ENCODE results near the gene TFG.

The TFG gene

GRCh38 chr3:100761211-100761942 lies 52.1 kb downstream of the TFG start:
- no peak for DNase-seq (ENCODE audit: low read depth in 1 of 2, low spot score in 1 of 2)
- no peaks in the 10 kb centered on the region for H3K27me3 ChIP-seq (ENCODE audit: insufficient read depth, poor library complexity, severe bottlenecking)
- no peak overlapping the region for H3K4me3 ChIP-seq (replicated peaks; ENCODE audit: insufficient read depth, low read length)
- TF ChIP-seq POLR2AphosphoS5 (IDR thresholded peaks at IDR 0.05; ENCODE audit: low read depth) (no peak), GABPA (IDR thresholded peaks at IDR 0.05; ENCODE audit: low read depth) (no peak), SPI1 (IDR thresholded peaks at IDR 0.05; ENCODE audit: borderline replicate concordance, low read depth) (no peak), CTCF (IDR thresholded peaks at IDR 0.05; ENCODE audit: insufficient read depth, low read length) (no peak)
- H3K27ac ChIP-seq (replicated peaks), result no peak overlapping the region

GRCh38 chr3:100761951-100762350 lies 52.7 kb downstream of the TFG start:
- TF ChIP-seq SPI1 (IDR thresholded peaks at IDR 0.05; ENCODE audit: borderline replicate concordance, low read depth) (no peak), CTCF (IDR thresholded peaks at IDR 0.05; ENCODE audit: insufficient read depth, low read length) (no peak), REST (IDR thresholded peaks at IDR 0.05; ENCODE audit: insufficient replicate concordance, low read depth) (no peak), GABPA (IDR thresholded peaks at IDR 0.05; ENCODE audit: low read depth) (no peak), POLR2AphosphoS5 (IDR thresholded peaks at IDR 0.05; ENCODE audit: low read depth) (no peak)
- DNase-seq (ENCODE audit: low read depth in 1 of 2, low spot score in 1 of 2), result no peak
- no peak overlapping the region for H3K27ac ChIP-seq (replicated peaks)
- H3K27me3 ChIP-seq (ENCODE audit: insufficient read depth, poor library complexity, severe bottlenecking), result no peaks in the 10 kb centered on the region
- H3K4me3 ChIP-seq (replicated peaks; ENCODE audit: insufficient read depth, low read length), result no peak overlapping the region

- DNase-seq (ENCODE audit: low read depth in 1 of 2, low spot score in 1 of 2), result no peak
- TF ChIP-seq GABPA (IDR thresholded peaks at IDR 0.05; ENCODE audit: low read depth) (no peak), SPI1 (IDR thresholded peaks at IDR 0.05; ENCODE audit: borderline replicate concordance, low read depth) (no peak), POLR2AphosphoS5 (IDR thresholded peaks at IDR 0.05; ENCODE audit: low read depth) (no peak), REST (IDR thresholded peaks at IDR 0.05; ENCODE audit: insufficient replicate concordance, low read depth) (no peak), CTCF (IDR thresholded peaks at IDR 0.05; ENCODE audit: insufficient read depth, low read length) (no peak)
- Histone ChIP-seq H3K27ac (replicated peaks) (no peak overlapping the region), H3K27me3 (ENCODE audit: insufficient read depth, poor library complexity, severe bottlenecking) (no peaks in the 10 kb centered on the region), H3K4me3 (replicated peaks; ENCODE audit: insufficient read depth, low read length) (no peak overlapping the region)
Observed at GRCh38 chr3:100765437-100765975, 56.2 kb downstream of the TFG start.
